Activated T-cell treated with anti-CD3 and anti-CD28 coated beads, Interleukin-2, amount 50 U/mL, for 4 hours (primary cell): ENCODE measurements around the gene TAS2R40. TPM values are rescaled to one million over a fixed set of nuclear protein-coding genes. Genes with fewer than 3 reads are reported as not detected.
A peak's percentile ranks its signal among the peaks of the same experiment; 100 is the strongest.
"Not testable (repeated sequence)": the region's sequence is repeated elsewhere in the genome, so short reads cannot be mapped to it uniquely, and the experiment has no call there.

ENCODE experiments used
- ATAC-seq, 2 donors: fragments of 200-7000 bp; cut with Tn5 transposase; one replicate each; pipeline ENCODE4 v1.10.0; 2021
- DNase-seq: peaks from one replicate; pipeline ENCODE4 v3.0.0-alpha.2; 2020
- H3K27me3 Mint-ChIP-seq: one replicate; pipeline ENCODE4 v1.8.0; 2021; ENCODE audit warnings: low read depth, mixed read lengths
- H3K36me3 Mint-ChIP-seq: one replicate; pipeline ENCODE4 v1.8.0; 2022; ENCODE audit warnings: mixed read lengths; ENCODE audit not compliant: insufficient read depth
- H3K4me1 Mint-ChIP-seq: one replicate; pipeline ENCODE4 v1.8.0; 2021; ENCODE audit warnings: low read depth, mixed read lengths
- H3K4me3 Mint-ChIP-seq: one replicate; pipeline ENCODE4 v1.8.0; 2021; ENCODE audit warnings: mild to moderate bottlenecking, moderate library complexity, mixed read lengths
- H3K9me3 Mint-ChIP-seq: one replicate; pipeline ENCODE4 v1.8.0; 2021; ENCODE audit warnings: mixed read lengths
- total RNA-seq, 3 donors: library from RNA; stranded (reverse); gene quantifications; one replicate each; pipeline ENCODE4 v1.2.1, GENCODE V29; 2021

The TAS2R40 gene
- total RNA-seq, 3 donors from 2014 or later = not detected

- Mint-ChIP-seq H3K9me3 (peaks cover 31% of the 10 kb centered on the region), H3K4me3 (peak overlapping the region; percentile 24), H3K36me3 (peaks cover 9% of the 10 kb centered on the region), H3K27me3 (no peaks in the 10 kb centered on the region), H3K4me1 (peaks cover 78% of the 10 kb centered on the region)
- DNase-seq (no peak), ATAC-seq (no peak)
Measured at GRCh38 chr7:143250822-143251221, 29.0 kb downstream of the TAS2R40 start.

- Mint-ChIP-seq H3K4me1 (peaks cover 77% of the 10 kb centered on the region), H3K9me3 (peaks cover 31% of the 10 kb centered on the region), H3K36me3 (peaks cover 9% of the 10 kb centered on the region), H3K27me3 (no peaks in the 10 kb centered on the region), H3K4me3 (no peak overlapping the region)
- ATAC-seq (peak in 1 of 2 donors; percentile 73), DNase-seq (no peak)
Measured at GRCh38 chr7:143252006-143252405, 30.2 kb downstream of the TAS2R40 start.

GRCh38 chr7:143255564-143255963 lies 33.7 kb downstream of the TAS2R40 start:
- ATAC-seq (no peak), DNase-seq (no peak)
- H3K27me3 Mint-ChIP-seq = no peaks in the 10 kb centered on the region
- H3K4me3 Mint-ChIP-seq = no peak overlapping the region
- H3K36me3 Mint-ChIP-seq = peaks cover 6% of the 10 kb centered on the region
- H3K9me3 Mint-ChIP-seq = peaks cover 17% of the 10 kb centered on the region
- peaks cover 77% of the 10 kb centered on the region for H3K4me1 Mint-ChIP-seq

GRCh38 chr7:143256325-143256724 lies 34.5 kb downstream of the TAS2R40 start:
- peaks cover 70% of the 10 kb centered on the region for H3K4me1 Mint-ChIP-seq
- no peak for ATAC-seq

GRCh38 chr7:143256932-143257331 lies 35.1 kb downstream of the TAS2R40 start:
- H3K4me1 Mint-ChIP-seq = peaks cover 67% of the 10 kb centered on the region

More at GRCh38 chr7:143256325-143256724, 34.5 kb downstream of the TAS2R40 start:
- no peaks in the 10 kb centered on the region for H3K27me3 Mint-ChIP-seq
- H3K36me3 Mint-ChIP-seq = peaks cover 6% of the 10 kb centered on the region
- no peak for DNase-seq
- H3K4me3 Mint-ChIP-seq = no peak overlapping the region
- peaks cover 17% of the 10 kb centered on the region for H3K9me3 Mint-ChIP-seq

GRCh38 chr7:143257501-143257900 lies 35.7 kb downstream of the TAS2R40 start:
- Mint-ChIP-seq H3K9me3 (peaks cover 13% of the 10 kb centered on the region), H3K4me1 (peaks cover 67% of the 10 kb centered on the region), H3K36me3 (peaks cover 6% of the 10 kb centered on the region), H3K4me3 (no peak overlapping the region), H3K27me3 (no peaks in the 10 kb centered on the region)
- no peak for ATAC-seq
- DNase-seq = no peak

More at GRCh38 chr7:143256932-143257331, 35.1 kb downstream of the TAS2R40 start:
- ATAC-seq = no peak
- Mint-ChIP-seq H3K36me3 (peaks cover 6% of the 10 kb centered on the region), H3K4me3 (no peak overlapping the region), H3K27me3 (no peaks in the 10 kb centered on the region), H3K9me3 (peaks cover 17% of the 10 kb centered on the region)
- no peak for DNase-seq

GRCh38 chr7:143258831-143259230 lies 37.0 kb downstream of the TAS2R40 start:
- DNase-seq = no peak
- Mint-ChIP-seq H3K36me3 (peaks cover under 1% of the 10 kb centered on the region), H3K4me3 (peak overlapping the region; percentile 71), H3K9me3 (peaks cover 5% of the 10 kb centered on the region), H3K27me3 (no peaks in the 10 kb centered on the region), H3K4me1 (peaks cover 66% of the 10 kb centered on the region)
- ATAC-seq = peak in 1 of 2 donors; percentile 30

- no peak overlapping the region for H3K4me3 Mint-ChIP-seq
- H3K36me3 Mint-ChIP-seq = peaks cover 4% of the 10 kb centered on the region
- peaks cover 71% of the 10 kb centered on the region for H3K4me1 Mint-ChIP-seq
- no peak for ATAC-seq
- no peak for DNase-seq
- H3K27me3 Mint-ChIP-seq = no peaks in the 10 kb centered on the region
- H3K9me3 Mint-ChIP-seq = no peaks in the 10 kb centered on the region
Measured at GRCh38 chr7:143259765-143260164, 37.9 kb downstream of the TAS2R40 start.

- Mint-ChIP-seq H3K4me3 (peak overlapping the region; percentile 98), H3K36me3 (peaks cover 13% of the 10 kb centered on the region), H3K4me1 (peaks cover 67% of the 10 kb centered on the region), H3K27me3 (no peaks in the 10 kb centered on the region), H3K9me3 (no peaks in the 10 kb centered on the region)
- ATAC-seq (no peak), DNase-seq (no peak)
Measured at GRCh38 chr7:143261901-143262300, 40.1 kb downstream of the TAS2R40 start.

- H3K27me3 Mint-ChIP-seq = no peaks in the 10 kb centered on the region
- peak; percentile 73 for DNase-seq
- H3K9me3 Mint-ChIP-seq = no peaks in the 10 kb centered on the region
- peak within 1 kb of the TSS; percentile 98 for H3K4me3 Mint-ChIP-seq
- peak; percentile 97 to 98 for ATAC-seq
- peaks cover 60% of the 10 kb centered on the region for H3K4me1 Mint-ChIP-seq
- H3K36me3 Mint-ChIP-seq = peaks cover 15% of the 10 kb centered on the region
Measured at GRCh38 chr7:143263266-143264195, 41.7 kb downstream of the TAS2R40 start, which contains the start of gene GSTK1. Gene GSTK1 (plus strand): TSS chr7:143263441. CDS start chr7:143263514, 73 bp downstream.

- H3K4me3 Mint-ChIP-seq = peak overlapping the region; percentile 98
- peaks cover 56% of the 10 kb centered on the region for H3K4me1 Mint-ChIP-seq
- ATAC-seq, H3K9me3 Mint-ChIP-seq, DNase-seq, H3K27me3 Mint-ChIP-seq: not testable (repeated sequence)
- peaks cover 21% of the 10 kb centered on the region for H3K36me3 Mint-ChIP-seq
Measured at GRCh38 chr7:143264196-143264568, 42.3 kb downstream of the TAS2R40 start.

- H3K9me3 Mint-ChIP-seq = no peaks in the 10 kb centered on the region
- no peaks in the 10 kb centered on the region for H3K27me3 Mint-ChIP-seq
- H3K4me1 Mint-ChIP-seq = peaks cover 48% of the 10 kb centered on the region
- H3K36me3 Mint-ChIP-seq = peaks cover 27% of the 10 kb centered on the region
- ATAC-seq (no peak), DNase-seq (no peak)
- H3K4me3 Mint-ChIP-seq = peak overlapping the region; percentile 98
Measured at GRCh38 chr7:143265017-143265693, 43.3 kb downstream of the TAS2R40 start.

- Mint-ChIP-seq H3K27me3 (no peaks in the 10 kb centered on the region), H3K4me1 (peaks cover 30% of the 10 kb centered on the region), H3K4me3 (no peak overlapping the region), H3K9me3 (no peaks in the 10 kb centered on the region), H3K36me3 (peaks cover 30% of the 10 kb centered on the region)
- DNase-seq = no peak
- no peak for ATAC-seq
Measured at GRCh38 chr7:143269251-143269650, 47.4 kb downstream of the TAS2R40 start.

- H3K4me3 Mint-ChIP-seq = no peak overlapping the region
- no peaks in the 10 kb centered on the region for H3K9me3 Mint-ChIP-seq
- peaks cover 13% of the 10 kb centered on the region for H3K4me1 Mint-ChIP-seq
- H3K27me3 Mint-ChIP-seq = no peaks in the 10 kb centered on the region
- no peak for DNase-seq
- no peak for ATAC-seq
- peaks cover 18% of the 10 kb centered on the region for H3K36me3 Mint-ChIP-seq
Measured at GRCh38 chr7:143271240-143271639, 49.4 kb downstream of the TAS2R40 start.
